Upper lobe of right lung (tissue), 1 donor: ENCODE measurements around the gene RAB31. TPM values are rescaled to one million over a fixed set of nuclear protein-coding genes. Genes with fewer than 3 reads are reported as not detected.

Source experiments
- ATAC-seq: fragments of 200-7000 bp; cut with Tn5 transposase; one replicate; pipeline ENCODE4 v1.9.1; 2020; ENCODE audit warnings: mild to moderate bottlenecking, moderate library complexity
- DNase-seq: peaks from one replicate; pipeline ENCODE4 v3.0.0-alpha.2; 2020
- H3K27ac ChIP-seq: fragments of 200-600 bp; one replicate; pipeline ENCODE4 v1.8.0; 2022
- H3K27me3 ChIP-seq: fragments of 200-600 bp; one replicate; pipeline ENCODE4 v1.8.0; 2022; ENCODE audit warnings: mild to moderate bottlenecking
- H3K36me3 ChIP-seq: fragments of 200-600 bp; one replicate; pipeline ENCODE4 v1.8.0; 2022
- H3K4me1 ChIP-seq: fragments of 200-600 bp; one replicate; pipeline ENCODE4 v1.8.0; 2022
- H3K4me3 ChIP-seq: fragments of 200-600 bp; one replicate; pipeline ENCODE4 v1.8.0; 2022; ENCODE audit warnings: mild to moderate bottlenecking
- H3K9me3 ChIP-seq: fragments of 200-600 bp; one replicate; pipeline ENCODE4 v1.8.0; 2022
- intact Hi-C: fragments of 100-400 bp; cut with DNase I; formaldehyde crosslinking; loops from one replicate; pipeline ENCODE4 v1.11.0; 2022
- total RNA-seq: library from RNA; stranded (reverse); fragmentation: NEBNext Ultra II Directional; extraction: Animal tissue kit (Norgen Biotek cat#: 25700); gene quantifications from one replicate; pipeline ENCODE4 v1.2.1, GENCODE V29; 2021
- TF ChIP-seq, protein P1 (sequence below): fragments of 200-600 bp; IDR thresholded peaks from one replicate; pipeline ENCODE4 v1.8.0; 2022; ENCODE audit warnings: antibody characterized with exemption
- donor health status: DM: no; HTN: yes; CAD: no; lungs with severe emphysema.

Gene RAB31
- total RNA-seq, 1 donor from 2014 or later: 137 TPM

DNA sequence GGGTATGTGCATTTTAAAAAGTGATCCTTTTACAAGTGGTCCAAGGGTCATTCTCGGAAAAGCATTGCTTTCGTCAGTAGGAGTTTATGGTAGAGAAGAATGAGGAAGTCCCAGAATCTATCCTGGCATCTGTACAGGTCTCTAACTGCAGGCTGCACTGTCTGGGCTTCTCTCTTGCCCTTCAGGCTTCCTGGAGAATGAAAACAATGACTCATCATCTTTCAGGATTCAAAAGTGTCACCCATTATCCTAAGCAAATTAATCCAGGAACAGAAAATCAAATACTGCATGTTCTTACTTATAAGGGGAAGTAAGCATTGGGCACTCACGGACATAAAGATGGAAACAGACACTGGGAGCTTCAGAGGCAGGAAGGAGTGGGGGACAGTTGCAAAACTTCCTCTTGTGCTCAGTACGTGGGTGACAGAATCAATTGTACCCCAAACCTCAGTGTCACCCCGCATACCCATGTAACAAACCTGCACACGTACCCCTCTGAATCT lies 117.5 kb downstream of the RAB31 start:
- ATAC-seq (peak; percentile 81), DNase-seq (no peak)
- Histone ChIP-seq H3K4me3 (no peak overlapping the region), H3K27ac (peak overlapping the region; percentile 75), H3K4me1 (peaks cover 39% of the 10 kb centered on the region), H3K27me3 (no peaks in the 10 kb centered on the region), H3K36me3 (no peaks in the 10 kb centered on the region), H3K9me3 (no peaks in the 10 kb centered on the region)
- intact Hi-C loops: no loop called here
- TF ChIP-seq, protein P1, sequence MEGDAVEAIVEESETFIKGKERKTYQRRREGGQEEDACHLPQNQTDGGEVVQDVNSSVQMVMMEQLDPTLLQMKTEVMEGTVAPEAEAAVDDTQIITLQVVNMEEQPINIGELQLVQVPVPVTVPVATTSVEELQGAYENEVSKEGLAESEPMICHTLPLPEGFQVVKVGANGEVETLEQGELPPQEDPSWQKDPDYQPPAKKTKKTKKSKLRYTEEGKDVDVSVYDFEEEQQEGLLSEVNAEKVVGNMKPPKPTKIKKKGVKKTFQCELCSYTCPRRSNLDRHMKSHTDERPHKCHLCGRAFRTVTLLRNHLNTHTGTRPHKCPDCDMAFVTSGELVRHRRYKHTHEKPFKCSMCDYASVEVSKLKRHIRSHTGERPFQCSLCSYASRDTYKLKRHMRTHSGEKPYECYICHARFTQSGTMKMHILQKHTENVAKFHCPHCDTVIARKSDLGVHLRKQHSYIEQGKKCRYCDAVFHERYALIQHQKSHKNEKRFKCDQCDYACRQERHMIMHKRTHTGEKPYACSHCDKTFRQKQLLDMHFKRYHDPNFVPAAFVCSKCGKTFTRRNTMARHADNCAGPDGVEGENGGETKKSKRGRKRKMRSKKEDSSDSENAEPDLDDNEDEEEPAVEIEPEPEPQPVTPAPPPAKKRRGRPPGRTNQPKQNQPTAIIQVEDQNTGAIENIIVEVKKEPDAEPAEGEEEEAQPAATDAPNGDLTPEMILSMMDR: no peak

GRCh38 chr18:9826685-9827084 lies 118.6 kb downstream of the RAB31 start:
- H3K27me3 ChIP-seq: no peaks in the 10 kb centered on the region
- peak; percentile 2 for ATAC-seq
- no peak overlapping the region for H3K4me3 ChIP-seq
- TF ChIP-seq, protein P1: no peak
- intact Hi-C loops: no loop called here
- H3K36me3 ChIP-seq: no peaks in the 10 kb centered on the region
- DNase-seq: no peak
- peak overlapping the region; percentile 69 for H3K27ac ChIP-seq
- H3K9me3 ChIP-seq: no peaks in the 10 kb centered on the region
- H3K4me1 ChIP-seq: peaks cover 39% of the 10 kb centered on the region

- H3K4me3 ChIP-seq: no peak overlapping the region
- no peaks in the 10 kb centered on the region for H3K27me3 ChIP-seq
- ATAC-seq (no peak), DNase-seq (no peak)
- peak overlapping the region; percentile 69 for H3K27ac ChIP-seq
- H3K4me1 ChIP-seq: peaks cover 39% of the 10 kb centered on the region
- intact Hi-C loops: no loop called here
- no peaks in the 10 kb centered on the region for H3K36me3 ChIP-seq
- H3K9me3 ChIP-seq: no peaks in the 10 kb centered on the region
- TF ChIP-seq, protein P1: no peak
Measured at GRCh38 chr18:9827211-9827792, 119.2 kb downstream of the RAB31 start.

DNA sequence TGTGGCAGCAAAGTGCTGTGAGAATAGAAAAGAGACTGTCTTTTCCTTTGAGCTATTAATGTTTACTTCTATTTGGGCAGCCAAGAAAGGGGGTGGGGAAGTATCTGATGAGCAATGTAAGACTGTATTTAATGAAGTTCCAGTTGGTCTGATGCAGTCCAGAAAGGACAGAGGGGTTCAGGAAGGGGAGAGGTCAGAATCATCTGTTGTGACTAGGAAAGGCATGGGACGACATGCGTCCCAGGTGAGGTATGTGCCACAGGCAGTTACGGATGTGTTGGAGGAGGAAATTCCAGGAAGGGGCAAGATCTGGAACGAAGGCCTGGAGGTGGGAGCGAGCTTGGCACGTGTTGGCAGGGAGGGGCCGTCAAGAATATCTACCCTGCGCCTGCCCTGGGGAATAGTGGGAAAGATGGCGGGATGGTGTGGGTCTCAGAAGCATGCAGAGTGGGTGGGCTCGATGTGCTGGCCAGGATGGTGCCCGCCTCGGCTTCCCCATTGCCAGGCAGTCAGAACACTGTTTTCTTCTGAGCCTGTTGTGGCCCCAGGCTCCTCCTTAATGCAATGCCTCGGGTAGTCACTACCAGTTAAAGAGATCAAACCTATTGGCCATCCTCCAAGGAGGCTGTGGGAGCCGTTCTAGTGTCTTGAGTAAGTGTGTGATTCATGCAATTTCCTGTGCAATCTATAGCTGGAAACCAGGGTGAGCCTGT lies 119.8 kb downstream of the RAB31 start:
- H3K27ac ChIP-seq: peak overlapping the region; percentile 69
- peaks cover 39% of the 10 kb centered on the region for H3K4me1 ChIP-seq

GRCh38 chr18:9828506-9829396 lies 120.7 kb downstream of the RAB31 start:
- intact Hi-C loops: no loop called here
- H3K36me3 ChIP-seq: no peaks in the 10 kb centered on the region
- no peaks in the 10 kb centered on the region for H3K27me3 ChIP-seq
- ATAC-seq (no peak), DNase-seq (no peak)
- TF ChIP-seq, protein P1: no peak
- no peak overlapping the region for H3K27ac ChIP-seq
- peaks cover 35% of the 10 kb centered on the region for H3K4me1 ChIP-seq
- no peak overlapping the region for H3K4me3 ChIP-seq
- no peaks in the 10 kb centered on the region for H3K9me3 ChIP-seq

More for the DNA sequence above, 119.8 kb downstream of the RAB31 start:
- intact Hi-C loops: no loop called here
- DNase-seq: no peak
- TF ChIP-seq, protein P1: no peak
- peak; percentile 74 for ATAC-seq
- Histone ChIP-seq H3K4me3 (no peak overlapping the region), H3K9me3 (no peaks in the 10 kb centered on the region), H3K27me3 (no peaks in the 10 kb centered on the region), H3K36me3 (no peaks in the 10 kb centered on the region)
